Upper lobe of left lung (tissue), 4 donors: ENCODE data around the gene HID1.
"Not testable (repeated sequence)": the region's sequence is repeated elsewhere in the genome, so short reads cannot be mapped to it uniquely, and the experiment has no call there.

Experiments used
- POLR2A ChIP-seq, 4 donors: fragments of 450-650 bp; IDR thresholded peaks; one replicate each; pipeline ENCODE4 v1.5.1; 2016 to 2017; ENCODE audit warnings: antibody characterized with exemption in 4 of 4, mild to moderate bottlenecking in 2 of 4
- TF ChIP-seq, protein P1 (sequence below), 6 experiments: fragments of 450-650 bp in 4 of 6; fragments of 200-600 bp in 2 of 6; sonication (generic) in 2 of 6; IDR thresholded peaks; one replicate each; pipeline ENCODE4 v1.5.1; 2016 to 2019; ENCODE audit warnings: antibody characterized with exemption in 6 of 6

DNA sequence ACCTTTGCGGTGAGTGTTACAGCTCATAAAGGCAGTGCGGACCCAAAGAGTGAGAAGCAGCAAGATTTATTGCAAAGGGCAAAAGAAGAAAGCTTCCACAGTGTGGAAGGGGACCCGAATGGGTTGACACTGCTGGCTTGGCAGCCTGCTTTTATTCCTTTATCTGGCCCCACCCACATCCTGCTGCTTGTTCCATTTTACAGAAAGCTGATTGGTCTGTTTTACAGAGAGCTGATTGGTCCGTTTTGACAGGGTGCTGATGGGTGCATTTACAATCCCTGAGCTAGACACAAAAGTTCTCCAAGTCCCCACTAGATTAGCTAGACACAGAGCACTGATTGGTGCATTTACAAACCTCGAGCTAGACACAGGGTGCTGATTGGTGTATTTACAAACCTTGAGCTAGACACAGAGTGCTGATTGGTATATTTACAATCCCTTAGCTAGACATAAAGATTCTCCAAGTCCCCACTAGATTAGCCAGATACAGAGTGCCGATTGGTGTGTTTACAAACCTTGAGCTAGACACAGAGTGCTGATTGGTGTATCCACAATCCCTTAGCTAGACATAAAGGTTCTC lies 66.3 kb downstream of the HID1 start:
- TF ChIP-seq, protein P1, sequence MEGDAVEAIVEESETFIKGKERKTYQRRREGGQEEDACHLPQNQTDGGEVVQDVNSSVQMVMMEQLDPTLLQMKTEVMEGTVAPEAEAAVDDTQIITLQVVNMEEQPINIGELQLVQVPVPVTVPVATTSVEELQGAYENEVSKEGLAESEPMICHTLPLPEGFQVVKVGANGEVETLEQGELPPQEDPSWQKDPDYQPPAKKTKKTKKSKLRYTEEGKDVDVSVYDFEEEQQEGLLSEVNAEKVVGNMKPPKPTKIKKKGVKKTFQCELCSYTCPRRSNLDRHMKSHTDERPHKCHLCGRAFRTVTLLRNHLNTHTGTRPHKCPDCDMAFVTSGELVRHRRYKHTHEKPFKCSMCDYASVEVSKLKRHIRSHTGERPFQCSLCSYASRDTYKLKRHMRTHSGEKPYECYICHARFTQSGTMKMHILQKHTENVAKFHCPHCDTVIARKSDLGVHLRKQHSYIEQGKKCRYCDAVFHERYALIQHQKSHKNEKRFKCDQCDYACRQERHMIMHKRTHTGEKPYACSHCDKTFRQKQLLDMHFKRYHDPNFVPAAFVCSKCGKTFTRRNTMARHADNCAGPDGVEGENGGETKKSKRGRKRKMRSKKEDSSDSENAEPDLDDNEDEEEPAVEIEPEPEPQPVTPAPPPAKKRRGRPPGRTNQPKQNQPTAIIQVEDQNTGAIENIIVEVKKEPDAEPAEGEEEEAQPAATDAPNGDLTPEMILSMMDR (IDR thresholded peaks at IDR 0.05), result not testable (repeated sequence)
- TF ChIP-seq POLR2A (IDR thresholded peaks at IDR 0.05), result not testable (repeated sequence)
